Left ventricle myocardium inferior (tissue), 1 donor: Measurements from ENCODE around the gene ESR1. TPM values are rescaled to one million over a fixed set of nuclear protein-coding genes. Genes with fewer than 3 reads are reported as not detected.
"Not testable (repeated sequence)": the region's sequence is repeated elsewhere in the genome, so short reads cannot be mapped to it uniquely, and the experiment has no call there.

Experiments used
- DNase-seq: peaks from one replicate; pipeline ENCODE4 v3.0.0-alpha.2; 2020
- H3K27ac ChIP-seq: fragments of 200-600 bp; replicated peaks from 2 replicates; pipeline ENCODE4 v1.8.0; 2021
- H3K27me3 ChIP-seq: fragments of 200-600 bp; 2 replicates; pipeline ENCODE4 v1.8.0; 2021; ENCODE audit warnings: low read depth
- H3K36me3 ChIP-seq: fragments of 200-600 bp; 2 replicates; pipeline ENCODE4 v1.8.0; 2021
- H3K4me1 ChIP-seq: fragments of 200-600 bp; 2 replicates; pipeline ENCODE4 v1.8.0; 2021
- H3K4me3 ChIP-seq: fragments of 200-600 bp; 2 replicates; pipeline ENCODE4 v1.8.0; 2021; ENCODE audit warnings: mild to moderate bottlenecking, moderate library complexity
- H3K9me3 ChIP-seq: fragments of 200-600 bp; replicated peaks from 2 replicates; pipeline ENCODE4 v1.8.0; 2021
- CTCF ChIP-seq: fragments of 200-600 bp; IDR thresholded peaks from 2 replicates; pipeline ENCODE4 v1.8.0; 2021; ENCODE audit warnings: antibody characterized with exemption, mild to moderate bottlenecking, borderline replicate concordance
- intact Hi-C: fragments of 100-400 bp; cut with micrococcal nuclease; formaldehyde crosslinking; loops from one replicate; pipeline ENCODE4 v1.11.0; 2022
- total RNA-seq: library from RNA; stranded (reverse); fragmentation: NEBNext Ultra II Directional; extraction: Animal tissue kit (Norgen Biotek cat#: 25700); gene quantifications from one replicate; pipeline ENCODE4 v1.2.1, GENCODE V29; 2021
- donor health status: DM: no; HTN: yes; CAD: no; lungs with severe emphysema.

ESR1 gene
- total RNA-seq, 1 donor from 2014 or later: 1.6 TPM

GRCh38 chr6:152012227-152012626 is 204.7 kb downstream of the ESR1 start:
- Histone ChIP-seq H3K9me3 (no peaks in the 10 kb centered on the region), H3K36me3 (no peaks in the 10 kb centered on the region), H3K4me1 (no peaks in the 10 kb centered on the region), H3K4me3 (no peak overlapping the region), H3K27ac (no peak overlapping the region), H3K27me3 (no peaks in the 10 kb centered on the region)
- intact Hi-C loops: no loop called here
- no peak for TF ChIP-seq CTCF
- no peak for DNase-seq

- Histone ChIP-seq H3K4me1 (no peaks in the 10 kb centered on the region), H3K9me3 (peaks cover 13% of the 10 kb centered on the region), H3K27me3 (no peaks in the 10 kb centered on the region), H3K27ac (no peak overlapping the region), H3K4me3 (no peak overlapping the region), H3K36me3 (no peaks in the 10 kb centered on the region)
- TF ChIP-seq CTCF: no peak
- intact Hi-C loops: no loop called here
- no peak for DNase-seq
Measured at GRCh38 chr6:152018876-152019275, 211.4 kb downstream of the ESR1 start.

GRCh38 chr6:152022303-152022702 is 214.8 kb downstream of the ESR1 start:
- Histone ChIP-seq H3K27ac (no peak overlapping the region), H3K27me3 (no peaks in the 10 kb centered on the region), H3K9me3 (peaks cover 18% of the 10 kb centered on the region), H3K36me3 (no peaks in the 10 kb centered on the region), H3K4me3 (no peak overlapping the region), H3K4me1 (no peaks in the 10 kb centered on the region)
- intact Hi-C loops: no loop called here
- no peak for TF ChIP-seq CTCF
- no peak for DNase-seq

DNA sequence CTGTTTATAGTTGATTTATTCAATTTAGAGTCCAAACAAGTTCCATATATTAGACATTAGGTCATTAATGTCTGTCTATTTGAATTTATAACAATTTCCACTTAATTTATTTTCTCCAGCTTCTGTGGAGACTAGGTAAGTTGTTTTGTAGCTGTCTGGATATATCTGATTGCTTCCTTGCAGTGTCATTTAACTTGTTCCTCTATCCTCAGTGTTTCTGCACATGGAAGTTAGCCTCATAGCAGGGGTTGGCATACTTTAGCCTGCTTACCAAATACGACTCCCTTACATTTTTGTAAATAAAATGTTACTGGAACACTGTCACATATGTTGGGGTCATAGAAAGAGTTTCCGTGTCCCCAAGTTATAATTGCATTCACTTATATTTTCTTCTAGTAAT is 216.1 kb downstream of the ESR1 start:
- no peak for TF ChIP-seq CTCF
- intact Hi-C loops: no loop called here

GRCh38 chr6:152026291-152026690 is 218.8 kb downstream of the ESR1 start:
- Histone ChIP-seq H3K36me3 (no peaks in the 10 kb centered on the region), H3K27me3 (no peaks in the 10 kb centered on the region), H3K4me1 (no peaks in the 10 kb centered on the region), H3K9me3 (peaks cover 29% of the 10 kb centered on the region), H3K27ac (no peak overlapping the region), H3K4me3 (peak overlapping the region; percentile 27)
- no peak for TF ChIP-seq CTCF
- intact Hi-C loops: no loop called here
- no peak for DNase-seq

More for the DNA sequence above, 216.1 kb downstream of the ESR1 start:
- DNase-seq: no peak
- Histone ChIP-seq H3K27me3 (no peaks in the 10 kb centered on the region), H3K4me3 (no peak overlapping the region), H3K27ac (no peak overlapping the region), H3K36me3 (no peaks in the 10 kb centered on the region), H3K9me3 (peaks cover 28% of the 10 kb centered on the region), H3K4me1 (no peaks in the 10 kb centered on the region)

DNA sequence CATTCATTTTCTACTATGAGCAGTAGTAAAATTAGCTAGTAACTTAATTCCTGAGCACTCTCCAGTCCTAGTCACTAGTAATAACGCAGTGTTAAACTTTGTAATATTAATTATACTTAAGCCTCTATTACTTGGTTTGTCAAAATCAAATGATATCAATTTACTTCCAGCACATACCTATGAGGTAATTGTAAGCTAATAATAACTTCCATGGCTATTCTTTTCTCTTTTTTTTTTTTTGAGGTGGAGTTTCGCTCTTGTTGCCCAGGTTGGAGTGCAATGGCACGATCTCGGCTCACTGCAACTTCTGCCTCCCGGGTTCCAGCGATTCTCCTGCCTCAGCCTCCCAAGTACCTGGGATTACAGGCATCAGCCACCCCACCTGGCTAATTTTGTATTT is 219.3 kb downstream of the ESR1 start:
- peak overlapping the region; percentile 27 for H3K4me3 ChIP-seq
- intact Hi-C loops, H3K27ac ChIP-seq: not testable (repeated sequence)

DNA sequence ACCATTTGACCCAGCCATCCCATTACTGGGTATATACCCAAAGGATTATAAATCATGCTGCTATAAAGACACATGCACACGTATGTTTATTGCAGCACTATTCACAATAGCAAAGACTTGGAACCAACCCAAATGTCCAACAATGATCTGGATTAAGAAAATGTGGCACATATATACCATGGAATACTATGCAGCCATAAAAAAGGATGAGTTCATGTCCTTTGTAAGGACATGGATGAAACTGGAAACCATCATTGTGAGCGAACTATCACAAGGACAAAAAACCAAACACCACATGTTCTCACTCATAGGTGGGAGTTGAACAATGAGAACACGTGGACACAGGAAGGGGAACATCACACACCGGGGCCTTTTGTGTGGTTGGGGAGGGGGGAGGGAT is 226.3 kb downstream of the ESR1 start:
- H3K27ac ChIP-seq, H3K27me3 ChIP-seq, H3K4me3 ChIP-seq, H3K9me3 ChIP-seq, H3K36me3 ChIP-seq, intact Hi-C loops, DNase-seq, H3K4me1 ChIP-seq: not testable (repeated sequence)

More for the DNA sequence above, 219.3 kb downstream of the ESR1 start:
- not testable (repeated sequence) for DNase-seq, H3K27me3 ChIP-seq, H3K4me1 ChIP-seq, H3K36me3 ChIP-seq
- H3K9me3 ChIP-seq: peaks cover 29% of the 10 kb centered on the region
